K562 (cell line): ENCODE measurements around the gene PRKAG2.

ENCODE experiments used
- BRF2 ChIP-seq: IDR thresholded peaks from 3 replicates; pipeline ENCODE4 v1.6.1; 2011; ENCODE audit warnings: borderline replicate concordance, mild to moderate bottlenecking; ENCODE audit not compliant: insufficient read length, insufficient read depth
- CREB5 ChIP-seq: fragments of 250-450 bp; sonication (Bioruptor Pico); IDR thresholded peaks from 2 replicates; pipeline ENCODE4 v1.5.0; 2020; ENCODE audit warnings: mild to moderate bottlenecking
- CTBP1 ChIP-seq: fragments of 450-650 bp; IDR thresholded peaks from 2 replicates; pipeline ENCODE4 v1.6.1; 2016; ENCODE audit warnings: borderline replicate concordance
- CTCF ChIP-seq, 3 experiments: IDR thresholded peaks in 2 of 3; conservative IDR thresholded peaks in 1 of 3; 2 replicates each; pipeline ENCODE4 v1.5.1; 2011 to 2012; ENCODE audit warnings: low read length in 3 of 3, mild to moderate bottlenecking in 3 of 3, control low read depth in 2 of 3, improper control_type of control experiment in 1 of 3, inconsistent platforms in 1 of 3, low read depth in 1 of 3, mixed read lengths in 1 of 3, moderate library complexity in 1 of 3; ENCODE audit not compliant: insufficient read depth in 2 of 3
- E4F1 ChIP-seq: fragments of 250-450 bp; sonication (Bioruptor Pico); IDR thresholded peaks from 2 replicates; pipeline ENCODE4 v1.5.0; 2021; ENCODE audit warnings: mild to moderate bottlenecking, borderline replicate concordance
- ERF ChIP-seq: fragments of 450-650 bp; formaldehyde crosslinking; IDR thresholded peaks from 2 replicates; pipeline ENCODE4 v1.4.0; 2020; ENCODE audit warnings: mild to moderate bottlenecking, mixed read lengths
- KLF10 ChIP-seq: fragments of 250-450 bp; sonication (Bioruptor Pico); IDR thresholded peaks from 2 replicates; pipeline ENCODE4 v1.6.1; 2021; ENCODE audit warnings: matching md5 sums
- MAZ ChIP-seq, 2 experiments: fragments of 450-650 bp in 1 of 2; sonication (generic) in 1 of 2; formaldehyde crosslinking; IDR thresholded peaks in 1 of 2; conservative IDR thresholded peaks in 1 of 2; 2 replicates each; pipeline versions ENCODE4 v1.4.0 to v1.5.0; 2020; ENCODE audit warnings: mild to moderate bottlenecking in 1 of 2, missing genetic modification reagents in 1 of 2
- MXD1 ChIP-seq: fragments of 250-450 bp; sonication (Bioruptor Pico); IDR thresholded peaks from 2 replicates; pipeline ENCODE4 v1.8.0; 2021; ENCODE audit warnings: borderline replicate concordance, mild to moderate bottlenecking, moderate library complexity; ENCODE audit not compliant: poor library complexity, severe bottlenecking
- TCF7 ChIP-seq: sonication (generic); IDR thresholded peaks from 2 replicates; pipeline ENCODE4 v1.6.1; 2016; ENCODE audit warnings: antibody characterized with exemption, borderline replicate concordance
- THAP7 ChIP-seq: fragments of 250-450 bp; sonication (Bioruptor Pico); IDR thresholded peaks from 2 replicates; pipeline ENCODE4 v1.5.0; 2021
- ZNF146 ChIP-seq: IDR thresholded peaks from one replicate; pipeline ENCODE4 v1.6.1; 2018; ENCODE audit warnings: missing compliant biosample characterization; ENCODE audit not compliant: unreplicated experiment
- ZNF318 ChIP-seq, 2 experiments: fragments of 450-650 bp; IDR thresholded peaks; 2 replicates each; pipeline ENCODE4 v1.6.1; 2016; ENCODE audit warnings: mild to moderate bottlenecking in 2 of 2, borderline replicate concordance in 1 of 2, low read depth in 1 of 2, moderate library complexity in 1 of 2
- ZNF740 ChIP-seq, 3 experiments: fragments of 200-800 bp in 1 of 3; sonication (Bioruptor generic) in 1 of 3; sonication (generic) in 1 of 3; formaldehyde crosslinking in 1 of 3; IDR thresholded peaks; 2 replicates each; pipeline versions ENCODE4 v1.6.1 to v1.8.0; 2016 to 2022; ENCODE audit warnings: mild to moderate bottlenecking in 2 of 3, missing compliant biosample characterization in 2 of 3, missing genetic modification characterization in 2 of 3, missing genetic modification reagents in 1 of 3

- TF ChIP-seq E4F1: no peak
- TF ChIP-seq TCF7: no peak
- TF ChIP-seq ERF (CRISPR knock-in tag): no peak
- no peak for TF ChIP-seq MAZ (CRISPR knock-in tag; conservative IDR thresholded peaks at IDR 0.05 in 1 of 2, IDR thresholded peaks at IDR 0.05 in 1 of 2)
- TF ChIP-seq KLF10 (CRISPR knock-in tag): no peak
- TF ChIP-seq MXD1 (CRISPR knock-in tag): no peak
- no peak for TF ChIP-seq THAP7
- TF ChIP-seq ZNF318 (IDR thresholded peaks at IDR 0.05; ENCODE audit: borderline replicate concordance in 1 of 2, low read depth in 1 of 2): no peak
- no peak for TF ChIP-seq ZNF740 (CRISPR knock-in tag; IDR thresholded peaks at IDR 0.05)
- TF ChIP-seq ZNF740 (tag; IDR thresholded peaks at IDR 0.05): no peak
- TF ChIP-seq BRF2: no peak
- TF ChIP-seq ZNF146 (CRISPR knock-in tag): no peak
- no peak for TF ChIP-seq CREB5 (CRISPR knock-in tag)
- no peak for TF ChIP-seq CTCF (IDR thresholded peaks at IDR 0.05 in 2 of 3, conservative IDR thresholded peaks at IDR 0.05 in 1 of 3; ENCODE audit: insufficient read depth in 2 of 3, low read depth in 1 of 3, low read length in 3 of 3)
- no peak for TF ChIP-seq CTBP1
Measured at GRCh38 chr7:151752816-151753595, 123.9 kb downstream of the PRKAG2 start.
